ENCODE results near the gene GPR75. TPM values are rescaled to one million over a fixed set of nuclear protein-coding genes. Genes with fewer than 3 reads are reported as not detected.

The GPR75 gene
- 4.9 TPM for polyA plus RNA-seq (2013, experiment 1 of 2)
- polyA plus RNA-seq (2013, experiment 2 of 2), result 4.4 TPM

- Histone ChIP-seq H3K9ac (ENCODE audit: low read length) (peak within 1 kb of the TSS; percentile 60), H4K5ac (ENCODE audit: low read length) (no peak within 1 kb of the TSS), H3K4me3 (ENCODE audit: low read length) (no peak within 1 kb of the TSS), H3K4ac (ENCODE audit: low read depth, low read length) (no peak within 1 kb of the TSS), H2BK15ac (replicated peaks; ENCODE audit: low read depth) (no peak within 1 kb of the TSS), H2BK120ac (ENCODE audit: low read depth, low read length) (no peak within 1 kb of the TSS), H4K8ac (ENCODE audit: low read depth, low read length) (no peak within 1 kb of the TSS), H3K27ac (ENCODE audit: low read depth, low read length) (no peak within 1 kb of the TSS), H2BK5ac (ENCODE audit: low read length) (no peak within 1 kb of the TSS), H3K4me1 (ENCODE audit: control insufficient read depth, low read depth, low read length) (no peaks in the 10 kb centered on the region), H3K79me1 (ENCODE audit: low read length) (no peaks in the 10 kb centered on the region), H2AK5ac (ENCODE audit: low read length) (no peak within 1 kb of the TSS), H3K79me2 (ENCODE audit: control insufficient read depth, insufficient read depth, low read length) (no peaks in the 10 kb centered on the region), H3K18ac (ENCODE audit: low read length) (no peak within 1 kb of the TSS), H3K36me3 (ENCODE audit: control insufficient read depth, insufficient read depth, low read length) (peaks cover 2% of the 10 kb centered on the region), H3K23ac (ENCODE audit: low read length) (peak within 1 kb of the TSS; percentile 39), H3K27me3 (ENCODE audit: insufficient read depth, low read length, poor library complexity) (no peaks in the 10 kb centered on the region), H3K56ac (ENCODE audit: low read length) (peak within 1 kb of the TSS; percentile 64), H3K4me2 (ENCODE audit: low read length) (peak within 1 kb of the TSS; percentile 31)
- no CpG with 5 or more reads among the region's 72 CpGs for WGBS (ENCODE audit: extremely low coverage, insufficient coverage, low lambda C conversion rate)
- peak; percentile 41 for DNase-seq
These were observed at the start of gene GPR75 for GRCh38 chr2:53859206-53860181. TSS of gene GPR75 (minus strand) at chr2:53859967. CDS start at chr2:53854756, 5,211 bp downstream.

DNA sequence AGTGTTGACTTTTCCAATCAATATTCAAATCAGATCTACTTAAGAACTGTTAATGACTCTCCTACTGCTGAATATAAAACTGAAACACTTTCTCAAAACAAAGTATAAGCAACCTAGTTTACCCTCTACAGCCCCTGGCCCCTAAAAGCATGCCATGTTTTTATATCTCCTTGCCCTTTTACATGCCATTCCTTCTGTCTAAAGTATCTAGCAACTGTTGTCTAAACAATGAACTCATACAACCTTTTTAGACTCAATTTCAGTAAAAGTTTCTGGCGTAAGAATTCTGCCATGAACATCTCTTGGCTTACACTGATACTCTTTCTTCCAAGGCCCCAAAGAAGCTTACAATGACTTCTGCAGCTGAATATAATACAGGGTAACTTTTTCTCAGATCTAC is 47.8 kb upstream of the GPR75 start:
- Histone ChIP-seq H3K56ac (ENCODE audit: low read length) (no peak overlapping the region), H3K18ac (ENCODE audit: low read length) (no peak overlapping the region), H3K23ac (ENCODE audit: low read length) (no peak overlapping the region), H3K36me3 (ENCODE audit: control insufficient read depth, insufficient read depth, low read length) (peaks cover 2% of the 10 kb centered on the region), H2BK120ac (ENCODE audit: low read depth, low read length) (no peak overlapping the region), H3K4me2 (ENCODE audit: low read length) (no peak overlapping the region), H3K4me3 (ENCODE audit: low read length) (no peak overlapping the region), H4K8ac (ENCODE audit: low read depth, low read length) (no peak overlapping the region), H3K27ac (ENCODE audit: low read depth, low read length) (no peak overlapping the region), H2AK5ac (ENCODE audit: low read length) (no peak overlapping the region), H2BK5ac (ENCODE audit: low read length) (no peak overlapping the region), H3K79me2 (ENCODE audit: control insufficient read depth, insufficient read depth, low read length) (no peaks in the 10 kb centered on the region), H2BK15ac (replicated peaks; ENCODE audit: low read depth) (no peak overlapping the region), H3K79me1 (ENCODE audit: low read length) (no peaks in the 10 kb centered on the region), H3K9ac (ENCODE audit: low read length) (no peak overlapping the region), H3K4ac (ENCODE audit: low read depth, low read length) (no peak overlapping the region), H3K4me1 (ENCODE audit: control insufficient read depth, low read depth, low read length) (no peaks in the 10 kb centered on the region), H4K5ac (ENCODE audit: low read length) (no peak overlapping the region), H3K27me3 (ENCODE audit: insufficient read depth, low read length, poor library complexity) (no peaks in the 10 kb centered on the region)
- no peak for DNase-seq
- WGBS (ENCODE audit: extremely low coverage, insufficient coverage, low lambda C conversion rate), result no CpG with 5 or more reads among the region's 1 CpG

DNA sequence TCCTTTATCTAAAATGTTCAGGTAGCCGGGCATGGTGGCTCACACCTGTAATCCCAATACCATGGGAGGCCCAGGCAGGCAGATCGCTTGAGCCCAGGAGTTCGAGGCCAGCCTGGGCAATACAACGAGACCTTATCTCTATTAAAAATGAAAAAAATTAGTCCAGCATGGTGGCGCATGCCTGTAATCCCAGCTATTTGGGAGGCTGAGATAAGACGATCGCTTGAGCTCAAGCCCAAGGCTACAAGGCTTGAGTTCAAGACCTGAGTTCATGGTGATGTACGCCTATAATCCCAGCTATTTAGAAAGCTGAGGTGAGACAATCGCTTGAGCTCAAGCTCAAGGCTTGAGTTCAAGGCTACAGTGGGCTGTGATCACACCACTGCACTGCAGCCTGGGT is 45.6 kb upstream of the GPR75 start:
- Histone ChIP-seq H2BK15ac (replicated peaks; ENCODE audit: low read depth) (no peak overlapping the region), H3K4ac (ENCODE audit: low read depth, low read length) (no peak overlapping the region), H3K79me1 (ENCODE audit: low read length) (no peaks in the 10 kb centered on the region), H3K27me3 (ENCODE audit: insufficient read depth, low read length, poor library complexity) (no peaks in the 10 kb centered on the region), H2BK5ac (ENCODE audit: low read length) (no peak overlapping the region), H3K18ac (ENCODE audit: low read length) (no peak overlapping the region), H3K4me2 (ENCODE audit: low read length) (no peak overlapping the region), H2AK5ac (ENCODE audit: low read length) (no peak overlapping the region), H3K36me3 (ENCODE audit: control insufficient read depth, insufficient read depth, low read length) (peaks cover 3% of the 10 kb centered on the region), H3K56ac (ENCODE audit: low read length) (no peak overlapping the region), H3K9ac (ENCODE audit: low read length) (no peak overlapping the region), H3K4me1 (ENCODE audit: control insufficient read depth, low read depth, low read length) (no peaks in the 10 kb centered on the region), H2BK120ac (ENCODE audit: low read depth, low read length) (no peak overlapping the region), H3K27ac (ENCODE audit: low read depth, low read length) (no peak overlapping the region), H3K4me3 (ENCODE audit: low read length) (no peak overlapping the region), H4K8ac (ENCODE audit: low read depth, low read length) (no peak overlapping the region), H3K23ac (ENCODE audit: low read length) (no peak overlapping the region), H4K5ac (ENCODE audit: low read length) (no peak overlapping the region), H3K79me2 (ENCODE audit: control insufficient read depth, insufficient read depth, low read length) (no peaks in the 10 kb centered on the region)
- DNase-seq, result no peak
- WGBS (ENCODE audit: extremely low coverage, insufficient coverage, low lambda C conversion rate), result no CpG with 5 or more reads among the region's 9 CpGs

GRCh38 chr2:53903011-53903410 is 43.2 kb upstream of the GPR75 start:
- H2AK5ac ChIP-seq (ENCODE audit: low read length), result no peak overlapping the region
- H3K27me3 ChIP-seq (ENCODE audit: insufficient read depth, low read length, poor library complexity), result no peaks in the 10 kb centered on the region
- no peak overlapping the region for H3K56ac ChIP-seq (ENCODE audit: low read length)
- no peak overlapping the region for H3K18ac ChIP-seq (ENCODE audit: low read length)
- no peak overlapping the region for H3K4ac ChIP-seq (ENCODE audit: low read depth, low read length)
- no peak overlapping the region for H2BK5ac ChIP-seq (ENCODE audit: low read length)
- no peak overlapping the region for H3K23ac ChIP-seq (ENCODE audit: low read length)
- no peak overlapping the region for H4K5ac ChIP-seq (ENCODE audit: low read length)
- no peak overlapping the region for H3K4me2 ChIP-seq (ENCODE audit: low read length)
- DNase-seq, result no peak
- H3K79me2 ChIP-seq (ENCODE audit: control insufficient read depth, insufficient read depth, low read length), result no peaks in the 10 kb centered on the region
- peaks cover 3% of the 10 kb centered on the region for H3K36me3 ChIP-seq (ENCODE audit: control insufficient read depth, insufficient read depth, low read length)
- H4K8ac ChIP-seq (ENCODE audit: low read depth, low read length), result no peak overlapping the region
- no peak overlapping the region for H3K9ac ChIP-seq (ENCODE audit: low read length)
- no peaks in the 10 kb centered on the region for H3K4me1 ChIP-seq (ENCODE audit: control insufficient read depth, low read depth, low read length)
- H2BK120ac ChIP-seq (ENCODE audit: low read depth, low read length), result no peak overlapping the region
- H3K27ac ChIP-seq (ENCODE audit: low read depth, low read length), result no peak overlapping the region
- no peaks in the 10 kb centered on the region for H3K79me1 ChIP-seq (ENCODE audit: low read length)
- WGBS (ENCODE audit: extremely low coverage, insufficient coverage, low lambda C conversion rate), result no CpG with 5 or more reads among the region's 4 CpGs
- no peak overlapping the region for H2BK15ac ChIP-seq (replicated peaks; ENCODE audit: low read depth)
- no peak overlapping the region for H3K4me3 ChIP-seq (ENCODE audit: low read length)

GRCh38 chr2:53901192-53901591 is 41.4 kb upstream of the GPR75 start:
- DNase-seq, result no peak
- Histone ChIP-seq H4K8ac (ENCODE audit: low read depth, low read length) (no peak overlapping the region), H3K27me3 (ENCODE audit: insufficient read depth, low read length, poor library complexity) (no peaks in the 10 kb centered on the region), H3K27ac (ENCODE audit: low read depth, low read length) (no peak overlapping the region), H3K4me3 (ENCODE audit: low read length) (no peak overlapping the region), H4K5ac (ENCODE audit: low read length) (no peak overlapping the region), H2BK120ac (ENCODE audit: low read depth, low read length) (no peak overlapping the region), H2BK15ac (replicated peaks; ENCODE audit: low read depth) (no peak overlapping the region), H3K79me2 (ENCODE audit: control insufficient read depth, insufficient read depth, low read length) (no peaks in the 10 kb centered on the region), H2AK5ac (ENCODE audit: low read length) (no peak overlapping the region), H3K4me1 (ENCODE audit: control insufficient read depth, low read depth, low read length) (no peaks in the 10 kb centered on the region), H3K9ac (ENCODE audit: low read length) (no peak overlapping the region), H3K23ac (ENCODE audit: low read length) (no peak overlapping the region), H3K18ac (ENCODE audit: low read length) (no peak overlapping the region), H3K4ac (ENCODE audit: low read depth, low read length) (no peak overlapping the region), H3K79me1 (ENCODE audit: low read length) (no peaks in the 10 kb centered on the region), H3K56ac (ENCODE audit: low read length) (no peak overlapping the region), H2BK5ac (ENCODE audit: low read length) (no peak overlapping the region), H3K4me2 (ENCODE audit: low read length) (no peak overlapping the region), H3K36me3 (ENCODE audit: control insufficient read depth, insufficient read depth, low read length) (peaks cover 5% of the 10 kb centered on the region)
- WGBS (ENCODE audit: extremely low coverage, insufficient coverage, low lambda C conversion rate), result no CpG with 5 or more reads among the region's 3 CpGs

Measured in mesendoderm (in vitro differentiated cells).